Spleen (tissue), 7 donors: ENCODE data around the gene AP1B1.

Experiments
- CTCF ChIP-seq, 11 experiments: fragments of 200-600 bp in 7 of 11; fragments of 450-650 bp in 4 of 11; sonication (generic) in 4 of 11; IDR thresholded peaks in 8 of 11; conservative IDR thresholded peaks in 3 of 11; 1 replicate in 7 of 11; 2 replicates in 4 of 11; pipeline versions ENCODE4 v1.4.0 to v1.8.0; 2016 to 2021; ENCODE audit warnings: antibody characterized with exemption in 11 of 11, inconsistent platforms in 4 of 11, mild to moderate bottlenecking in 1 of 11
- POLR2A ChIP-seq, 3 donors: fragments of 450-650 bp; IDR thresholded peaks; one replicate each; pipeline ENCODE4 v1.5.1; 2017; ENCODE audit warnings: antibody characterized with exemption in 3 of 3, mild to moderate bottlenecking in 1 of 3
- POLR2AphosphoS5 ChIP-seq, 3 donors: sonication (generic); formaldehyde crosslinking; IDR thresholded peaks; one replicate each; pipeline ENCODE4 v1.5.1; 2017; ENCODE audit warnings: antibody characterized with exemption in 3 of 3
- donor health status: DM: no; HTN: no; CAD: no; lungs with moderate emphysema.
- donor health status: DM: no; HTN: no; CAD: no.
- donor health status: DM: no; HTN: no; CAD: no.

GRCh38 chr22:29327089-29327764, 61.1 kb downstream of the AP1B1 start:
- TF ChIP-seq CTCF (IDR thresholded peaks at IDR 0.05 in 8 of 11, conservative IDR thresholded peaks at IDR 0.05 in 3 of 11) (no peak), POLR2A (IDR thresholded peaks at IDR 0.05) (no peak), POLR2AphosphoS5 (IDR thresholded peaks at IDR 0.05) (peak; percentile 18 to 68 (median 35))
